K562 (cell line): Measurements from ENCODE around the gene GPR153. TPM values are rescaled to one million over a fixed set of nuclear protein-coding genes. Genes with fewer than 3 reads are reported as not detected.
"Not testable (repeated sequence)": the region's sequence is repeated elsewhere in the genome, so short reads cannot be mapped to it uniquely, and the experiment has no call there.

Source experiments
- ATAC-seq: fragments of 200-7000 bp; cut with Tn5 transposase; 3 replicates; pipeline ENCODE4 v1.9.1; 2020; ENCODE audit warnings: moderate library complexity
- BruUV-seq: library from RNA; stranded (reverse); fragments of 400-500 nt; replicated peaks from 2 replicates; lab custom pipeline; 2021; lab: Mats Ljungman, UMichigan
- CTCF ChIA-PET: fragments of 300-600 bp; formaldehyde crosslinking; extraction: SDS; loops from one replicate; lab custom pipeline; 2021; ENCODE audit warnings: low intra/inter-chr PET ratio; lab: Yijun Ruan, JAX
- POLR2A ChIA-PET: fragments of 300-600, 350-650 bp; sonication (Branson Sonifier 250); formaldehyde crosslinking; extraction: SDS; loops from one replicate; lab custom pipeline; 2021; ENCODE audit warnings: antibody characterized with exemption, inconsistent platforms; lab: Yijun Ruan, JAX
- DNase-seq, 4 experiments: peaks; one replicate each; pipeline versions ENCODE4 v3.0.0 to v3.0.0-alpha.2; 2011 to 2018; ENCODE audit warnings: low spot score in 3 of 4, mixed read lengths in 3 of 4; ENCODE audit errors: extremely low read depth in 1 of 4
- FAIRE-seq: peaks from 2 replicates; lab custom pipeline; 2011; peaks lifted over from hg19 to GRCh38; lab: Jason Lieb, UNC
- H2AFZ ChIP-seq: 2 replicates; pipeline ENCODE4 v1.6.0; 2011; ENCODE audit warnings: low read depth, low read length, control low read depth, inconsistent platforms
- H3K27ac ChIP-seq: fragments of 200-600 bp; 3 replicates; pipeline ENCODE4 v1.8.0; 2011; ENCODE audit warnings: low read depth, mild to moderate bottlenecking, control low read depth, inconsistent platforms, low read length, moderate library complexity, mixed read lengths; ENCODE audit errors: extremely low read depth
- H3K27me3 ChIP-seq, 2 experiments: fragments of 300-600 bp in 1 of 2; 2 replicates in 1 of 2; 3 replicates in 1 of 2; pipeline versions ENCODE4 v1.6.0 to v1.8.0; 2011; ENCODE audit warnings: inconsistent platforms in 2 of 2, low read length in 2 of 2, mild to moderate bottlenecking in 1 of 2, mixed read lengths in 1 of 2, moderate library complexity in 1 of 2; ENCODE audit not compliant: control insufficient read depth in 2 of 2, insufficient read depth in 2 of 2
- H3K36me3 ChIP-seq: fragments of 300-600 bp; 3 replicates; pipeline ENCODE4 v1.8.0; 2011; ENCODE audit warnings: mild to moderate bottlenecking, low read length, inconsistent platforms; ENCODE audit not compliant: control insufficient read depth, insufficient read depth
- H3K4me1 ChIP-seq, 2 experiments: fragments of 200-600 bp in 1 of 2; replicated peaks in 1 of 2; 2 replicates in 1 of 2; 3 replicates in 1 of 2; pipeline versions ENCODE4 v1.5.1 to v1.8.0; 2011; ENCODE audit warnings: inconsistent platforms in 2 of 2, low read length in 2 of 2, mild to moderate bottlenecking in 1 of 2, mixed read lengths in 1 of 2, moderate library complexity in 1 of 2; ENCODE audit not compliant: control insufficient read depth in 2 of 2, insufficient read depth in 2 of 2
- H3K4me2 ChIP-seq: 2 replicates; pipeline ENCODE4 v1.6.1; 2011; ENCODE audit warnings: low read length, control low read depth, inconsistent platforms, mixed read lengths; ENCODE audit not compliant: insufficient read depth
- H3K4me3 ChIP-seq: fragments of 200-600 bp; sonication (generic), shearing (Covaris generic); 2 replicates; pipeline ENCODE4 v1.5.1; 2016; ENCODE audit warnings: control low read depth, inconsistent platforms
- H3K79me2 ChIP-seq: fragments of 200-600 bp; 3 replicates; pipeline ENCODE4 v1.8.0; 2011; ENCODE audit warnings: low read length, inconsistent platforms; ENCODE audit not compliant: control insufficient read depth, insufficient read depth
- H3K9ac ChIP-seq, 2 experiments: 2 replicates each; pipeline versions ENCODE4 v1.6.0 to v1.6.1; 2011; ENCODE audit warnings: low read depth in 2 of 2, low read length in 2 of 2, control low read depth in 1 of 2, inconsistent platforms in 1 of 2, mild to moderate bottlenecking in 1 of 2, mixed read lengths in 1 of 2; ENCODE audit not compliant: insufficient read depth in 1 of 2
- H3K9me1 ChIP-seq: one replicate; pipeline ENCODE4 v1.6.0; 2011; ENCODE audit warnings: inconsistent platforms, mild to moderate bottlenecking, low read length, moderate library complexity; ENCODE audit not compliant: control insufficient read depth, insufficient read depth
- H3K9me3 ChIP-seq: replicated peaks from 2 replicates; pipeline ENCODE4 v1.5.1; 2011; ENCODE audit warnings: low read depth, low read length, inconsistent platforms; ENCODE audit not compliant: control insufficient read depth, insufficient read depth
- H4K20me1 ChIP-seq: replicated peaks from 2 replicates; pipeline ENCODE4 v1.6.1; 2011; ENCODE audit warnings: low read length, inconsistent platforms, mixed read lengths; ENCODE audit not compliant: control insufficient read depth, insufficient read depth
- ASH1L ChIP-seq: fragments of 450-650 bp; IDR thresholded peaks from 2 replicates; pipeline ENCODE4 v1.6.1; 2018; ENCODE audit warnings: borderline replicate concordance, mild to moderate bottlenecking, low read depth; ENCODE audit not compliant: partially characterized antibody
- HLTF ChIP-seq: fragments of 450-650 bp; IDR thresholded peaks from 2 replicates; pipeline ENCODE4 v1.6.1; 2016
- IRF2 ChIP-seq: sonication (generic); formaldehyde crosslinking; IDR thresholded peaks from 2 replicates; pipeline ENCODE4 v1.8.1; 2022; ENCODE audit warnings: mild to moderate bottlenecking, missing genetic modification reagents
- NFRKB ChIP-seq: fragments of 450-650 bp; IDR thresholded peaks from 2 replicates; pipeline ENCODE4 v1.6.1; 2016; ENCODE audit warnings: low read depth
- PHF21A ChIP-seq: fragments of 450-650 bp; IDR thresholded peaks from 2 replicates; pipeline ENCODE4 v1.6.1; 2017; ENCODE audit warnings: low read depth, borderline replicate concordance
- PURB ChIP-seq: sonication (generic); formaldehyde crosslinking; IDR thresholded peaks from 2 replicates; pipeline ENCODE4 v1.9.0; 2021; ENCODE audit warnings: low read depth, mild to moderate bottlenecking, missing genetic modification reagents
- ZNF311 ChIP-seq: fragments of 250-450 bp; sonication (Bioruptor Pico); IDR thresholded peaks from 2 replicates; pipeline ENCODE4 v1.4.0; 2020; ENCODE audit warnings: mild to moderate bottlenecking, moderate library complexity
- WGBS: fragments of 100-300 bp; shearing (Covaris generic); methylation state at CpG from one replicate; pipeline ENCODE4 v1.1.6; 2016; ENCODE audit warnings: low coverage, mixed read lengths; ENCODE audit not compliant: insufficient coverage; ENCODE audit errors: missing lambda C conversion rate; 5-methylcytosine and 5-hydroxymethylcytosine counted together
- in situ Hi-C: fragments of 300-500 bp; cut with MboI; formaldehyde crosslinking; loops from 4 replicates; pipeline ENCODE4 v1.15.0; 2018; ENCODE audit warnings: inconsistent platforms, mixed read lengths
- intact Hi-C: fragments of 100-400 bp; cut with micrococcal nuclease; formaldehyde crosslinking; loops from 2 replicates; pipeline ENCODE4 v1.14.2; 2022
- polyA plus RNA-seq, 8 experiments: library from polyadenylated mRNA; depleted of rRNA in 4 of 8; stranded (reverse) in 5 of 8; unstranded in 3 of 8; fragments of >200 nt; fragmentation: Nextera tagmentation in 2 of 8; fragmentation: Illumina TruSeq in 1 of 8; extraction: Ambion mirVana in 2 of 8; extraction: Trizol in 1 of 8; gene quantifications; 2 replicates each; pipeline versions ENCODE4 v1.2.1 to v1.2.3, GENCODE V29; 2011 to 2014; ENCODE audit warnings: inconsistent platforms in 1 of 8, missing spikeins in 1 of 8
- total RNA-seq, 7 experiments: library from RNA; depleted of rRNA in 6 of 7; stranded (reverse); fragments of >200 nt in 6 of 7; fragmentation: Illumina TruSeq in 2 of 7; extraction: Trizol in 2 of 7; gene quantifications; 2 replicates each; pipeline versions ENCODE4 v1.2.1 to v1.2.3, GENCODE V29; 2011 to 2021; ENCODE audit warnings: low replicate concordance in 1 of 7

GPR153 gene
- total and polyA plus RNA-seq, 9 of the 15 experiments (the other 6 are each of a cell fraction or from before 2014, with no cell fraction given): 0.01 to 1.5 (median 0.51) TPM

DNA sequence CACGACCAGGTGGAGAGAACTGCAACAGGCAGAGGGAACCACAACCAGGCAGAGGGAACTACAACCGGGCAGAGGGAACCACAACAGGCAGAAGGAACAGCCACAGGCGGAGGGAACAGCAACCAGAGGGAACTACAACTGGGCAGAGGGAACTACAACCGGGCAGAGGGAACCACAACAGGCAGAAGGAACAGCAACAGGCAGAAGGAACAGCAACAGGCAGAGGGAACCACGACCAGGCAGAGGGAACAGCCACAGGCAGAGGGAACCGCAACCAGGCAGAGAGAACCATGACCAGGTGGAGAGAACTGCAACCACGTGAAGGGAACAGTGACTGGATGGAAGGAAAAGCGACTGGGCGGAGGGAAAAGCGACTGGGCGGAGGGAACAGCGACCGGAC is 47.6 kb upstream of the GPR153 start:
- 0 out of 2 replicates have a peak, but pooled peaks cover 2% of the 10 kb centered on the region for H3K9me3 ChIP-seq

DNA sequence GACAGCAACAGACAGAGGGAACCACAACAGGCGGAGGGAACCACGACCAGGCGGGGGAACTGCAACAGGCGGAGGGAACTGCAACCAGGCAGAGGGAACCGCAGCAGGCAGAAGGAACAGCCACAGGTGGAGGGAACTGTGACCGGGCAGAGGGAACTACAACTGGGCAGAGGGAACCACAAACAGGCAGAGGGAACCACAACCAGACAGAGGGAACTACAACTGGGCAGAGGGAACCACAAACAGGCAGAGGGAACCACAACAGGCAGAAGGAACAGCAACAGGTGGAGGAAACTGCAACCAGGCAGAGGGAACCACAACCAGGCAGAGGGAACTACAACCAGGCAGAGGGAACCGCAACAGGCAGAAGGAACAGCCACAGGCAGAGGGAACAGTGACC is 46.8 kb upstream of the GPR153 start:
- H3K27me3 ChIP-seq, H3K4me3 ChIP-seq, H3K27ac ChIP-seq, H3K4me2 ChIP-seq, H3K9ac ChIP-seq, intact Hi-C loops, in situ Hi-C loops, H3K36me3 ChIP-seq, BruUV-seq, H3K79me2 ChIP-seq, H3K4me1 ChIP-seq, DNase-seq, H2AFZ ChIP-seq, H3K9me1 ChIP-seq, ATAC-seq, H3K9me3 ChIP-seq, FAIRE-seq, H4K20me1 ChIP-seq: not testable (repeated sequence)
- POLR2A ChIA-PET: interaction anchor here (0.6 kb wide), 1 partner anchor 48 kb away, joined by 3 read pairs; no protein-coding TSS in a partner anchor
- CTCF ChIA-PET: interaction anchor here (0.7 kb wide), 1 partner anchor 173 kb away, joined by 5 read pairs; no protein-coding TSS in a partner anchor
- whole genome bisulfite sequencing: 58% methylated on average over 7 of the region's 7 CpGs

More for the DNA sequence above, 47.6 kb upstream of the GPR153 start:
- Histone ChIP-seq H3K79me2 (no peaks in the 10 kb centered on the region), H4K20me1 (no peaks in the 10 kb centered on the region; the same call in 1 of the 2 replicates)
- in situ Hi-C loops: no loop called here
- TF ChIP-seq PURB (no peak), PHF21A (no peak), HLTF (no peak), ASH1L (no peak), IRF2 (CRISPR knock-in tag) (no peak), NFRKB (no peak), ZNF311 (CRISPR knock-in tag) (no peak)
- TF ChIP-seq, all 486 proteins: peak for 0
- intact Hi-C loops: no loop called here
- FAIRE-seq (no peak), ATAC-seq (no peak), DNase-seq (no peak)
- no peak overlapping the region for H3K9ac ChIP-seq
- H3K27me3 ChIP-seq: no peaks in the 10 kb centered on the region
- no TSS peak for BruUV-seq
- peaks cover 12 to 16% of the 10 kb centered on the region in 2 experiments for H3K4me1 ChIP-seq
- H3K4me3 ChIP-seq: no peak overlapping the region
- ChIA-PET POLR2A (no interaction called here), CTCF (no interaction called here)
- peaks cover 2% of the 10 kb centered on the region for H3K9me1 ChIP-seq
- 58% methylated on average over 13 of the region's 13 CpGs for WGBS
- H3K36me3 ChIP-seq: no peaks in the 10 kb centered on the region
- no peak overlapping the region for H3K27ac ChIP-seq
- no peak overlapping the region for H2AFZ ChIP-seq
- no peak overlapping the region for H3K4me2 ChIP-seq
